HCT116 (cell line): ENCODE results near the gene EML1. TPM values are rescaled to one million over a fixed set of nuclear protein-coding genes. Genes with fewer than 3 reads are reported as not detected.

ENCODE experiments used
- ATAC-seq: fragments of 200-7000 bp; cut with Tn5 transposase; 2 replicates; pipeline ENCODE4 v1.9.1; 2020; ENCODE audit warnings: mild to moderate bottlenecking, moderate library complexity
- BruUV-seq: library from RNA; stranded (reverse); fragments of 400-500 nt; replicated peaks from 2 replicates; lab custom pipeline; 2021; lab: Mats Ljungman, UMichigan
- CTCF ChIA-PET: fragments of 300-600 bp; sonication (Branson Sonifier 250); formaldehyde crosslinking; loops from one replicate; lab custom pipeline; 2021; ENCODE audit warnings: antibody characterized with exemption; lab: Charles Lee
- POLR2A ChIA-PET: fragments of 300-600, 350-600 bp; sonication (Branson Sonifier 250); formaldehyde crosslinking; loops from one replicate; lab custom pipeline; 2021; ENCODE audit warnings: antibody characterized with exemption; lab: Charles Lee
- RAD21 ChIA-PET, 2 experiments: fragments of 300-600 bp; sonication (Branson Sonifier 250); formaldehyde crosslinking; loops; one replicate each; lab custom pipeline; 2023; ENCODE audit warnings: low total read pairs in 2 of 2; ENCODE audit not compliant: uncharacterized antibody in 2 of 2, unreplicated experiment in 2 of 2, low non-redundant PET in 1 of 2; lab: Charles Lee
- DNase-seq: peaks from one replicate; pipeline ENCODE4 v3.0.0-alpha.2; 2010; ENCODE audit warnings: low read depth, low spot score
- H2AFZ ChIP-seq: fragments of 200-600 bp; shearing (Covaris generic), sonication (generic); 2 replicates; pipeline ENCODE4 v1.6.1; 2017; ENCODE audit warnings: low read depth, mixed run types, mixed read lengths, antibody characterized with exemption, low read length; ENCODE audit not compliant: poor library complexity, severe bottlenecking
- H3K27ac ChIP-seq: 2 replicates; pipeline ENCODE4 v1.5.1; 2012; ENCODE audit warnings: low read depth, low read length
- H3K27me3 ChIP-seq: fragments of 200-600 bp; sonication (generic); 2 replicates; pipeline ENCODE4 v1.6.1; 2016; ENCODE audit warnings: mixed run types, low read length, mixed read lengths; ENCODE audit not compliant: insufficient read depth
- H3K36me3 ChIP-seq, 2 experiments: fragments of 200-500 bp in 1 of 2; fragments of 200-600 bp in 1 of 2; sonication (Bioruptor generic) in 1 of 2; sonication (generic) in 1 of 2; 2 replicates each; pipeline versions ENCODE4 v1.5.1 to v1.6.1; 2014 to 2016; ENCODE audit warnings: low read length in 2 of 2, inconsistent platforms in 1 of 2, mixed read lengths in 1 of 2, mixed run types in 1 of 2; ENCODE audit not compliant: insufficient read depth in 2 of 2, control insufficient read depth in 1 of 2
- H3K4me1 ChIP-seq, 2 experiments: fragments of 200-600 bp in 1 of 2; sonication (generic) in 1 of 2; 2 replicates each; pipeline versions ENCODE4 v1.5.1 to v1.6.1; 2012 to 2017; ENCODE audit warnings: low read length in 2 of 2, inconsistent platforms in 1 of 2, mild to moderate bottlenecking in 1 of 2, mixed read lengths in 1 of 2, mixed run types in 1 of 2, moderate library complexity in 1 of 2; ENCODE audit not compliant: insufficient read depth in 2 of 2, control insufficient read depth in 1 of 2
- H3K4me2 ChIP-seq: fragments of 200-600 bp; sonication (generic); 2 replicates; pipeline ENCODE4 v1.6.1; 2017; ENCODE audit warnings: mixed run types, low read length, mixed read lengths
- H3K4me3 ChIP-seq, 2 experiments: fragments of 200-600 bp in 1 of 2; sonication (generic) in 1 of 2; replicated peaks in 1 of 2; 2 replicates each; pipeline ENCODE4 v1.5.1; 2011 to 2016; ENCODE audit warnings: low read length in 2 of 2, control low read depth in 1 of 2, low read depth in 1 of 2, mild to moderate bottlenecking in 1 of 2, mixed read lengths in 1 of 2, mixed run types in 1 of 2
- H3K79me2 ChIP-seq: fragments of 200-600 bp; sonication (generic); 2 replicates; pipeline ENCODE4 v1.6.1; 2017; ENCODE audit warnings: mild to moderate bottlenecking, mixed run types, low read length, moderate library complexity, mixed read lengths; ENCODE audit not compliant: insufficient read depth
- H3K9ac ChIP-seq: fragments of 200-600 bp; sonication (generic); 2 replicates; pipeline ENCODE4 v1.6.1; 2016; ENCODE audit warnings: low read length, mixed read lengths
- H3K9me2 ChIP-seq: fragments of 200-600 bp; sonication (generic), shearing (Covaris generic); 2 replicates; pipeline ENCODE4 v1.6.1; 2017; ENCODE audit warnings: mixed run types, mild to moderate bottlenecking, moderate library complexity; ENCODE audit not compliant: insufficient read depth
- H3K9me3 ChIP-seq, 2 experiments: fragments of 200-500 bp in 1 of 2; fragments of 200-600 bp in 1 of 2; sonication (Bioruptor generic) in 1 of 2; sonication (generic) in 1 of 2; 2 replicates each; pipeline ENCODE4 v1.6.1; 2014 to 2017; ENCODE audit warnings: low read length in 2 of 2, mixed read lengths in 2 of 2, inconsistent platforms in 1 of 2, low read depth in 1 of 2, mild to moderate bottlenecking in 1 of 2, mixed run types in 1 of 2, moderate library complexity in 1 of 2; ENCODE audit not compliant: control insufficient read depth in 1 of 2, insufficient read depth in 1 of 2
- H4K20me1 ChIP-seq: fragments of 200-600 bp; sonication (generic), shearing (Covaris generic); 2 replicates; pipeline ENCODE4 v1.6.1; 2017; ENCODE audit warnings: mixed run types, mild to moderate bottlenecking, moderate library complexity; ENCODE audit not compliant: insufficient read depth
- CBX3 ChIP-seq: IDR thresholded peaks from 2 replicates; pipeline ENCODE4 v1.6.1; 2012; ENCODE audit warnings: low read depth
- CEBPB ChIP-seq: IDR thresholded peaks from 2 replicates; pipeline ENCODE4 v1.6.1; 2012; ENCODE audit warnings: low read depth
- EGR1 ChIP-seq: IDR thresholded peaks from 2 replicates; pipeline ENCODE4 v1.6.1; 2012; ENCODE audit warnings: low read depth
- ELF1 ChIP-seq: IDR thresholded peaks from 2 replicates; pipeline ENCODE4 v1.6.1; 2012; ENCODE audit warnings: low read depth, borderline replicate concordance
- EZH2phosphoT487 ChIP-seq: fragments of 200-600 bp; IDR thresholded peaks from 2 replicates; pipeline ENCODE4 v1.6.1; 2018; ENCODE audit warnings: antibody characterized with exemption, borderline replicate concordance
- FOSL1 ChIP-seq: IDR thresholded peaks from 2 replicates; pipeline ENCODE4 v1.6.1; 2012; ENCODE audit warnings: low read depth
- JUND ChIP-seq: IDR thresholded peaks from 2 replicates; pipeline ENCODE4 v1.6.1; 2012
- RAD21 ChIP-seq: IDR thresholded peaks from 2 replicates; pipeline ENCODE4 v1.6.1; 2012; ENCODE audit warnings: low read depth, mild to moderate bottlenecking
- SIN3A ChIP-seq: IDR thresholded peaks from 2 replicates; pipeline ENCODE4 v1.6.1; 2012; ENCODE audit warnings: low read depth
- SP1 ChIP-seq: IDR thresholded peaks from 2 replicates; pipeline ENCODE4 v1.6.1; 2012; ENCODE audit warnings: low read depth
- YY1 ChIP-seq: IDR thresholded peaks from 2 replicates; pipeline ENCODE4 v1.6.1; 2011; ENCODE audit warnings: low read length, low read depth, moderate library complexity, mild to moderate bottlenecking; ENCODE audit not compliant: insufficient replicate concordance; ENCODE audit errors: extremely low read depth
- ZFX ChIP-seq: fragments of 450-650 bp; IDR thresholded peaks from 2 replicates; pipeline ENCODE4 v1.6.1; 2017
- intact Hi-C: fragments of 100-400 bp; cut with micrococcal nuclease; formaldehyde crosslinking; loops from 2 replicates; pipeline ENCODE4 v1.10.0; 2022
- total RNA-seq: library from RNA; stranded (reverse); gene quantifications from one replicate; pipeline ENCODE4 v1.2.1, GENCODE V29; 2021; ENCODE audit not compliant: unreplicated experiment
- TF ChIP-seq, protein P1 (sequence below), 3 experiments: fragments of 200-600 bp in 1 of 3; sonication (generic) in 1 of 3; IDR thresholded peaks in 2 of 3; conservative IDR thresholded peaks in 1 of 3; 2 replicates each; pipeline ENCODE4 v1.5.1; 2012 to 2017; ENCODE audit warnings: low read depth in 2 of 3, low read length in 2 of 3, antibody characterized with exemption in 1 of 3, borderline replicate concordance in 1 of 3, control low read depth in 1 of 3, mild to moderate bottlenecking in 1 of 3, mixed read lengths in 1 of 3, mixed run types in 1 of 3, moderate library complexity in 1 of 3; ENCODE audit not compliant: insufficient read depth in 1 of 3
- TF ChIP-seq, protein P2 (sequence below): IDR thresholded peaks from 2 replicates; pipeline ENCODE4 v1.6.1; 2012; ENCODE audit warnings: low read depth
- TF ChIP-seq, protein P3 (sequence below): IDR thresholded peaks from 2 replicates; pipeline ENCODE4 v1.6.1; 2011; ENCODE audit warnings: mild to moderate bottlenecking, low read length, moderate library complexity; ENCODE audit not compliant: insufficient replicate concordance; ENCODE audit errors: extremely low read depth

EML1 gene
- total RNA-seq, 1 experiment from 2014 or later: 7.4 TPM

- no peaks in the 10 kb centered on the region for H3K79me2 ChIP-seq
- CTCF ChIA-PET: no interaction called here
- no peaks in the 10 kb centered on the region for H3K36me3 ChIP-seq
- DNase-seq (no peak), ATAC-seq (no peak)
- no peak overlapping the region for H3K27ac ChIP-seq
- TF ChIP-seq CEBPB (no peak), YY1 (no peak), CBX3 (no peak), JUND (no peak), EGR1 (no peak), RAD21 (no peak), SP1 (no peak), ZFX (no peak), ELF1 (no peak), FOSL1 (no peak), SIN3A (no peak), EZH2phosphoT487 (no peak)
- TF ChIP-seq, protein P1, sequence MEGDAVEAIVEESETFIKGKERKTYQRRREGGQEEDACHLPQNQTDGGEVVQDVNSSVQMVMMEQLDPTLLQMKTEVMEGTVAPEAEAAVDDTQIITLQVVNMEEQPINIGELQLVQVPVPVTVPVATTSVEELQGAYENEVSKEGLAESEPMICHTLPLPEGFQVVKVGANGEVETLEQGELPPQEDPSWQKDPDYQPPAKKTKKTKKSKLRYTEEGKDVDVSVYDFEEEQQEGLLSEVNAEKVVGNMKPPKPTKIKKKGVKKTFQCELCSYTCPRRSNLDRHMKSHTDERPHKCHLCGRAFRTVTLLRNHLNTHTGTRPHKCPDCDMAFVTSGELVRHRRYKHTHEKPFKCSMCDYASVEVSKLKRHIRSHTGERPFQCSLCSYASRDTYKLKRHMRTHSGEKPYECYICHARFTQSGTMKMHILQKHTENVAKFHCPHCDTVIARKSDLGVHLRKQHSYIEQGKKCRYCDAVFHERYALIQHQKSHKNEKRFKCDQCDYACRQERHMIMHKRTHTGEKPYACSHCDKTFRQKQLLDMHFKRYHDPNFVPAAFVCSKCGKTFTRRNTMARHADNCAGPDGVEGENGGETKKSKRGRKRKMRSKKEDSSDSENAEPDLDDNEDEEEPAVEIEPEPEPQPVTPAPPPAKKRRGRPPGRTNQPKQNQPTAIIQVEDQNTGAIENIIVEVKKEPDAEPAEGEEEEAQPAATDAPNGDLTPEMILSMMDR (IDR thresholded peaks at IDR 0.05 in 2 of 3, conservative IDR thresholded peaks at IDR 0.05 in 1 of 3; ENCODE audit: borderline replicate concordance in 1 of 3, insufficient read depth in 1 of 3, low read depth in 2 of 3, low read length in 2 of 3): no peak
- TF ChIP-seq, protein P2, sequence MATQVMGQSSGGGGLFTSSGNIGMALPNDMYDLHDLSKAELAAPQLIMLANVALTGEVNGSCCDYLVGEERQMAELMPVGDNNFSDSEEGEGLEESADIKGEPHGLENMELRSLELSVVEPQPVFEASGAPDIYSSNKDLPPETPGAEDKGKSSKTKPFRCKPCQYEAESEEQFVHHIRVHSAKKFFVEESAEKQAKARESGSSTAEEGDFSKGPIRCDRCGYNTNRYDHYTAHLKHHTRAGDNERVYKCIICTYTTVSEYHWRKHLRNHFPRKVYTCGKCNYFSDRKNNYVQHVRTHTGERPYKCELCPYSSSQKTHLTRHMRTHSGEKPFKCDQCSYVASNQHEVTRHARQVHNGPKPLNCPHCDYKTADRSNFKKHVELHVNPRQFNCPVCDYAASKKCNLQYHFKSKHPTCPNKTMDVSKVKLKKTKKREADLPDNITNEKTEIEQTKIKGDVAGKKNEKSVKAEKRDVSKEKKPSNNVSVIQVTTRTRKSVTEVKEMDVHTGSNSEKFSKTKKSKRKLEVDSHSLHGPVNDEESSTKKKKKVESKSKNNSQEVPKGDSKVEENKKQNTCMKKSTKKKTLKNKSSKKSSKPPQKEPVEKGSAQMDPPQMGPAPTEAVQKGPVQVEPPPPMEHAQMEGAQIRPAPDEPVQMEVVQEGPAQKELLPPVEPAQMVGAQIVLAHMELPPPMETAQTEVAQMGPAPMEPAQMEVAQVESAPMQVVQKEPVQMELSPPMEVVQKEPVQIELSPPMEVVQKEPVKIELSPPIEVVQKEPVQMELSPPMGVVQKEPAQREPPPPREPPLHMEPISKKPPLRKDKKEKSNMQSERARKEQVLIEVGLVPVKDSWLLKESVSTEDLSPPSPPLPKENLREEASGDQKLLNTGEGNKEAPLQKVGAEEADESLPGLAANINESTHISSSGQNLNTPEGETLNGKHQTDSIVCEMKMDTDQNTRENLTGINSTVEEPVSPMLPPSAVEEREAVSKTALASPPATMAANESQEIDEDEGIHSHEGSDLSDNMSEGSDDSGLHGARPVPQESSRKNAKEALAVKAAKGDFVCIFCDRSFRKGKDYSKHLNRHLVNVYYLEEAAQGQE: no peak
- TF ChIP-seq, protein P3, sequence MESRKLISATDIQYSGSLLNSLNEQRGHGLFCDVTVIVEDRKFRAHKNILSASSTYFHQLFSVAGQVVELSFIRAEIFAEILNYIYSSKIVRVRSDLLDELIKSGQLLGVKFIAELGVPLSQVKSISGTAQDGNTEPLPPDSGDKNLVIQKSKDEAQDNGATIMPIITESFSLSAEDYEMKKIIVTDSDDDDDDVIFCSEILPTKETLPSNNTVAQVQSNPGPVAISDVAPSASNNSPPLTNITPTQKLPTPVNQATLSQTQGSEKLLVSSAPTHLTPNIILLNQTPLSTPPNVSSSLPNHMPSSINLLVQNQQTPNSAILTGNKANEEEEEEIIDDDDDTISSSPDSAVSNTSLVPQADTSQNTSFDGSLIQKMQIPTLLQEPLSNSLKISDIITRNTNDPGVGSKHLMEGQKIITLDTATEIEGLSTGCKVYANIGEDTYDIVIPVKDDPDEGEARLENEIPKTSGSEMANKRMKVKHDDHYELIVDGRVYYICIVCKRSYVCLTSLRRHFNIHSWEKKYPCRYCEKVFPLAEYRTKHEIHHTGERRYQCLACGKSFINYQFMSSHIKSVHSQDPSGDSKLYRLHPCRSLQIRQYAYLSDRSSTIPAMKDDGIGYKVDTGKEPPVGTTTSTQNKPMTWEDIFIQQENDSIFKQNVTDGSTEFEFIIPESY: no peak
- H4K20me1 ChIP-seq: no peaks in the 10 kb centered on the region
- H3K9me2 ChIP-seq: no peaks in the 10 kb centered on the region
- no peak overlapping the region for H3K9ac ChIP-seq
- intact Hi-C loops: loop anchor here (5.0 kb wide), 1 partner anchor 38 kb away; the partner anchor contains the start of gene EML1
- no peak overlapping the region for H3K4me2 ChIP-seq
- H3K4me3 ChIP-seq: no peak overlapping the region
- no peaks in the 10 kb centered on the region; the same call in 1 of the 2 replicates for H3K27me3 ChIP-seq
- H3K9me3 ChIP-seq: no peaks in the 10 kb centered on the region
- H2AFZ ChIP-seq: no peak overlapping the region
- POLR2A ChIA-PET: no interaction called here
- H3K4me1 ChIP-seq: peaks cover 28 to 68% of the 10 kb centered on the region in 2 experiments
- RAD21 ChIA-PET: no interaction called here
- BruUV-seq: no TSS peak
Measured at GRCh38 chr14:99754141-99755067, 38.8 kb upstream of the EML1 start.
